RCC 7860 (cell line): ENCODE results near the gene ZSCAN32.

Source experiments
- DNase-seq: peaks from one replicate; pipeline ENCODE4 v3.0.0-alpha.2; 2015; ENCODE audit warnings: low spot score
- FAIRE-seq: peaks from 2 replicates; lab custom pipeline; 2012; peaks lifted over from hg19 to GRCh38; lab: Jason Lieb, UNC

Gene ZSCAN32

DNA sequence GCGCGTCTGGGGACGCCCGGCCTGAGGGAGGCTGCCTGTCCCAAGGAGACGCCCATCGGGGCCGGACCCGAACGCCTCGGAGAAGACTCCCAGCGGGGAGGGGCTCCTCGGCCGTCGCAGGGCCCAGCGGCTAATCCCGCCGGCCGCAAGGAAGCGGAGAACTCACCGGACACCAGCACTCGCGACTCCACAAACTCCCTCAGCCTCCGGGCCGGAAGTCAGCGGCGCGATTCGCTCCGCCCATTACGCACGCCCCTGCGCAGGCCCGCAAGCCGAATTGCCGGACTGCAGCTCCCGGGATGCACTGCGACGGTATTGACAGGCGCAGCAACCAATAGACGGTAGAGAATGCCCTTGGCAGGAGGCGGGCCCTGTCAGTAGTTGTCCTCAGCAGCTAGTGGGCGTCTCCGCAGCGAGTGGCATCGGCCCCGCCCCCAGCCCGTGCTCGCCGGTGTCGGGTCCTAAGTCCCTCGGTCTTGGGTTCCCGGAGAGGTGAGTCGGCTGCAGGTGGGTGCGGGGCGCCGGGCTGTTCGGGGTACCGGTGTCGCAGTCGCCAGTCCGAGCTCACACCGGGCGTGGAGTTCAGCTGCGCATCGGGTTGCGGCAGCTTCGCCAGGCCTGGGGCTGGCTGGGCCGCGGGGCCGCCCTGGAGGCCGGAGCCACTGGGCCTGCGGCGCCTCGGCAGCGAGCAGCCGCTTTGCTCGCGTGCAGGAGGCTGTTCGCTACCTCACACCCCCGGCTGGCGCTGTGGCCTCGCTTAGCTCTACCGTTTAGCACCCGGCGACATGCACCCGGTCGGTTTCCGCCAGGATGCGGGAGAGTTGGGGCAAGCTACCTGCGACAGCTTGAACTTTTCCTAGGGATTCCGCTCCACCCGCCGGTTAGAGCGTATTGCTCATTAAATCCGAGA lies at the start of gene ZSCAN32, which contains the start of gene ZNF174:
ZSCAN32 (minus strand) TSS at position 226 of the 910 bp plus-strand sequence. CDS start 3,447 bp downstream, outside the sequence.
ZNF174 (plus strand) TSS at position 437 of the 910 bp plus-strand sequence. CDS start 790 bp downstream, outside the sequence.
- DNase-seq = peak; percentile 99
- peak; percentile 83 for FAIRE-seq

GRCh38 chr16:3444032-3444388 lies 43.2 kb upstream of the ZSCAN32 start:
- DNase-seq (peak; percentile 57), FAIRE-seq (peak; percentile 42)

DNA sequence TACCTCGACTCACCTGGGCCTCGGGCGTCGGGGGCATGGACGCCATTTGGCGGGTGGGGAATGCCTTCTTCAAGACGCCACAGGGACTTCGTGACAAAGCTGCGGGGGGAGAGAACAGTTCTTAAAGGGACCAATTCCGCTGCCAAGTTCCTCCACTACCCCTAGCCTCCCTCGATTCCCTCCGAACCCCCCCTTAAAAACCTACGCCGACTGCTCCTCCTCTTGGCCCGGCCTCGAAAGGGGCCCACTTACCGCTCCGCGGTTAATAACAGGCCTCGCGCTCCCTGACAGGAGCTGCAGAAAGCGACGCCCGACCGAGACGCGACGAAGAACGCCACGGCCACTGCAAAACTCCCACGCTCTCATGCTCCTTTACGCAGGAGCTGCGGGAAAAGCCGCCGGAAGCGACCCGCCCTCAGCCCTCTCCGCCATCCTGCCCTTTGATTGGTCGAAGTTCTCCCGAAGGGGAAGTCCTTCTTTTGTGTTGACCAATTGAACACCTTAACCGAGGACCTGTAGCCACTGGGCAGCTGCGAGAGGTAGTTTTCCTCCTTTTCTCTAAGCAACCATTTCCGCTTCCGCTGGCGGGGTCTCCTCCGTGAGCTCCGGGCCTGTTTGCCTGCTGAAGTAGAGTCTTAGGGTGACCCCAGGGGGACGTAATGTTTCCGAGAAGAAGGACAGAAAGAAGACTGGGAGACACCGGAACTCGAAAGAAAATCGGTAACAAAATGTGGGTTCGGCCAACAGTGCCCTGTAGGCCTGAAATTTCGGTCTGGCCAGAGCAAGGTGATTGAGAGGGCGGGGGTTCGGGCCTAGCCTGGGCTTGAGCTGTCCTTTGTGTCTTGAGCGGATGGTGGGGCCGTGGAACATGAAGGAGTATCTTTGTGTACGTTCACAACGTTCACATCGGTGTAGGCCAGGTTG lies 42.6 kb upstream of the ZSCAN32 start, which contains the start of the genes NAA60 and ZNF597:
NAA60 (plus strand) TSS at position 573 of the 924 bp plus-strand sequence. CDS start 32,548 bp downstream, outside the sequence.
ZNF597 (minus strand) TSS at position 397 of the 924 bp plus-strand sequence; CDS start at position 46, 351 bp downstream.
- FAIRE-seq = peak; percentile 73
- DNase-seq = peak; percentile 86

DNA sequence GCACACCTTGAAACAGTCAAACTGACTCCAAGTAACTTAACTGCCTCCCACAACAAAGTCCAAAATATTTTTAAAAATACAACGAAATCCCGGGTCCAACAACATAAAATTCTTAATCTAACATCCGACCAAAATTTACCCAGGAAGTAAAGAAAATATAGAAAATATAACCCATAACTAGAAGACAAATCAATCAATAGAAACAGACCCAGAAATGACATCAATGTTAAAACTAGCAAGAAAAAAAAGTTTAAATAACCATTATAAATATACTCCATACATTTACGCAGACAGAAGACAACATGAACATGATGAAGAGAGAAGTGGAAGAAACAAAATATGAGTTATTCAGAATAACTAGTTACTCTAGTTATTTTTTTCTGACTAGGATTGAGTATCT lies 38.8 kb upstream of the ZSCAN32 start:
- no peak for FAIRE-seq
- DNase-seq = no peak

GRCh38 chr16:3434373-3434772 lies 33.6 kb upstream of the ZSCAN32 start:
- FAIRE-seq (no peak), DNase-seq (no peak)

- FAIRE-seq (no peak), DNase-seq (no peak)
Measured at GRCh38 chr16:3431779-3432219, 31.0 kb upstream of the ZSCAN32 start.

DNA sequence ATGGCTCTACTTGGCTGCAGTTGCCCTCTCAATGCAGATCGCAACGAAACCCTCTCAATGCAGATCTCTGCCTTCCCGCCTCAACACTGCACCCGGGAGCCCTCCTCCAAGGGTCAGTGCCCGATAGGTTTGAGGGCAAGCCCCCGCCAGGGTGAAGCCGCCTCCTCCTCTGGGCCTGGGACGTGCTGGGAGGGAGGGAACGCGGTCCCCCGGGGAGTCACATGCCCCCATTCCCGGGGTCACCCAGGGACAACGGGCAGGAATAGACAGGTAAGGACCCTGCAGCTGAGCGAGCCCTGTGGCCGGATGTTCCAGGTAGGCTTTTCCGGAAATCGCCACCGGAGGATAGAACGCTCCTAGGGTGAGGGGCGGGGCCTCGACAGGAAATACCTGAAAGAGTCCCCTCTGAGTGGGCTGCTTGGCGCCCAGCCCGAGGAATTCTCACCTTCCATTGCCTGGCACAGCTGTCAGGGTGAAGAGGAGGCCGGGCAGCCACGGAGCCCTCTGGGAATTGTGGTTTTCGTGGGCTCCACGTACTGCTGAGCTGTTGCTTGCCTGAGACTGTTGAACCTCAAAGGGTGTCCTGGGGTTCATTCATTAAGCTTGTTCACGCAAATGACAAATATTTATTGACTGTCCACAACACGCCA lies 13.1 kb upstream of the ZSCAN32 start:
- no peak for DNase-seq
- no peak for FAIRE-seq

GRCh38 chr16:3408561-3409197 lies 7.9 kb upstream of the ZSCAN32 start:
- DNase-seq (no peak), FAIRE-seq (no peak)

DNA sequence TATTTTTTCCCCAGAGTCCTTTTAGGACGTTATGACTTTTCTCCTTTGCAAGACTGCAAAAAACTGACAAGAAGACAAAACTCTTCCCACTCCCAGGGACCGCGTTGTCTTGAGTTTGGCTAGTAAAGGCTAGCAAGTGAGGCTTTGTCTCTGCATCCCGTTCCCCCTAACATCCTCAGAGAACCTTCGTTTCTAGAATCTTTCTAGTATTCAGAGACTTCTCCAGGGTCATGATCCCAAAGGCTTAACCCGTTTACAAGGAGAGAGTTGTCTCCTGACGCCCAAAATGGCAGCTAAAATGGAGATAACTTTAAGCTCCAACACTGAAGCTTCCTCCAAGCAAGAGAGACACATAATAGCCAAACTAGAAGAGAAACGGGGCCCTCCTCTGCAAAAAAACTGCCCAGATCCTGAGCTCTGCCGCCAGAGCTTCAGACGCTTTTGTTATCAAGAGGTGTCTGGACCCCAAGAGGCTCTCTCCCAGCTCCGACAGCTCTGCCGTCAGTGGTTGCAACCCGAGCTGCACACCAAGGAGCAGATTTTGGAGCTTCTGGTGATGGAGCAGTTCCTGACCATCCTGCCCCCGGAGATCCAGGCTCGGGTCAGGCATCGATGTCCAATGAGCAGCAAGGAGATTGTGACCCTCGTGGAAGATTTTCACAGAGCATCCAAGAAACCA lies 1.1 kb upstream of the ZSCAN32 start:
- FAIRE-seq (no peak), DNase-seq (no peak)

DNA sequence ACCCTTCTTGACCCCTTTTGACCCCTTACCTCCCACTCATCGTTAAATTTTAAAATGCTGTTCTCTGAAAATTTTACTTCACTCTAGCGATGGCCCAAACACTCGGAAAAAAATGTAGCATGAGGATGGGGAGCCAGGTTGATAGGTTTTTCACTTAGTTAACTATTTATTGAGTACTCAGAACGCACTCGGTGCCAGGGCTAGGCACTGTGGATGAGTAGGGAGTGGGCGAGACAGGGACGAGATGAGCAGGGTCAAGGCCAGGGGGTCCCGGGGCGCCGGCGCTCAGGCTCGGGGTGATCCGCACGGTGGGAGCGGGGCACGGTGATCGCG lies 392 bp downstream of the ZSCAN32 start:
- FAIRE-seq (no peak), DNase-seq (no peak)

- no peak for DNase-seq
- FAIRE-seq = no peak
Measured at GRCh38 chr16:3389663-3390338, 11.0 kb downstream of the ZSCAN32 start.

GRCh38 chr16:3388325-3388724 lies 12.5 kb downstream of the ZSCAN32 start:
- FAIRE-seq (no peak), DNase-seq (no peak)

- FAIRE-seq = no peak
- no peak for DNase-seq
Measured at GRCh38 chr16:3383045-3383448, 17.8 kb downstream of the ZSCAN32 start.

GRCh38 chr16:3377917-3378316 lies 22.9 kb downstream of the ZSCAN32 start:
- DNase-seq = no peak
- FAIRE-seq = no peak

- no peak for DNase-seq
- FAIRE-seq = no peak
Measured at GRCh38 chr16:3375680-3376079, 25.1 kb downstream of the ZSCAN32 start.

GRCh38 chr16:3369073-3369472 lies 31.7 kb downstream of the ZSCAN32 start:
- DNase-seq (no peak), FAIRE-seq (no peak)

DNA sequence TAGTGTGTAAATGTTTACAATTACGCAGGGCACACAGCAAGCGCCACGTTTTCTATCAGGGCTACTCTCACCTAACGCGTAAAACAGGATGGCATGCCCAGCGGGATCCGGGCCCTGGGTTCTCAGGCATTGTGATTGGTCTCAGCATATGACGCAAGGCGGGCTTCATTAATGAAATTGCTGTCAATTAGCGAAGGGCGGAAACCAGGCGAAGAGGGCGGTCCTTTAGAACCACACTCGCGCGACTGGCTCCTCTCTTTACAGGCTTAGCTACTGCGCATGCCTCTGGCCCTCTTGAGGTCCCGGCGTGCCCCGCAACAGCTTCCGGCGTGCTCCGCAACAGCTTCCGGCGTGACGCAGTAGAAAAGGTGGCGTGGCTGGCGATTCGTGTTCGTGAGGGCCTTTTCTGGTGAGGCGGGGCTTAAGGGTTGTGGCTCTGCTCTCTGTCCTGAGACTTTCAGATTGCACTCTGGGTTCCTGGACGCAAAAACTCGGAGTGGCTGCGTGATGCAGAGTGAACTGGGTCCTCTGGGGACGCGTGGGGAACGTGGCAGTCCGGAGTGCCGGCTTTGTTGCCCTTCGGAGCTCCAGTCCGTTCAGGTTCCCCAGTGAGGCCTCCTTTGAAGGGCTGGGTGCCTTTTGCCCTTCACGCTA lies 35.9 kb downstream of the ZSCAN32 start:
- DNase-seq (peak; percentile 77), FAIRE-seq (peak; percentile 41)

- DNase-seq (no peak), FAIRE-seq (no peak)
Measured at GRCh38 chr16:3363793-3364192, 37.0 kb downstream of the ZSCAN32 start.

- FAIRE-seq = no peak
Measured at GRCh38 chr16:3362931-3363330, 37.9 kb downstream of the ZSCAN32 start.

More at GRCh38 chr16:3362931-3363330, 37.9 kb downstream of the ZSCAN32 start:
- DNase-seq = no peak
